Esophagus (tissue), 2 donors: ENCODE results near the gene ZXDC. TPM values are rescaled to one million over a fixed set of nuclear protein-coding genes. Genes with fewer than 3 reads are reported as not detected.

ENCODE experiments used
- H3K27ac ChIP-seq, 2 donors: one replicate each; pipeline ENCODE4 v1.5.1; 2013; ENCODE audit warnings: low read depth in 2 of 2, mild to moderate bottlenecking in 2 of 2, inconsistent platforms in 1 of 2, low read length in 1 of 2, moderate library complexity in 1 of 2
- H3K27me3 ChIP-seq, 2 donors: one replicate each; pipeline ENCODE4 v1.6.1; 2013; ENCODE audit warnings: low read length in 2 of 2, control low read depth in 1 of 2, mild to moderate bottlenecking in 1 of 2; ENCODE audit not compliant: insufficient read depth in 2 of 2, control insufficient read depth in 1 of 2
- H3K36me3 ChIP-seq, 2 donors: one replicate each; pipeline ENCODE4 v1.6.1; 2013; ENCODE audit warnings: low read length in 1 of 2; ENCODE audit not compliant: control insufficient read depth in 2 of 2, insufficient read depth in 2 of 2
- H3K4me1 ChIP-seq, 2 donors: one replicate each; pipeline ENCODE4 v1.6.1; 2013; ENCODE audit warnings: low read length in 1 of 2; ENCODE audit not compliant: control insufficient read depth in 2 of 2, insufficient read depth in 2 of 2
- H3K4me3 ChIP-seq, 2 donors: one replicate each; pipeline ENCODE4 v1.5.1; 2013; ENCODE audit warnings: low read length in 2 of 2, mild to moderate bottlenecking in 2 of 2, low read depth in 1 of 2, moderate library complexity in 1 of 2
- H3K9me3 ChIP-seq, 2 donors: one replicate each; pipeline ENCODE4 v1.6.1; 2013; ENCODE audit warnings: mild to moderate bottlenecking in 2 of 2, low read depth in 1 of 2, low read length in 1 of 2, moderate library complexity in 1 of 2; ENCODE audit not compliant: control insufficient read depth in 2 of 2, insufficient read depth in 1 of 2
- WGBS, 2 donors: extraction: QIAGEN DNeasy Blood & Tissue Kit; methylation state at CpG; one replicate each; pipeline ENCODE4 v1.1.7; 2013; 5-methylcytosine and 5-hydroxymethylcytosine counted together
- polyA plus RNA-seq, 2 donors: library from polyadenylated mRNA; stranded (reverse); fragments of 200-250 nt; gene quantifications; one replicate each; pipeline ENCODE4 v1.2.3, GENCODE V29; 2013
- donor health status: healthy with polysubstance abuse.
- donor health status: Bipolar disorder and iron deficiency.

The ZXDC gene
- polyA plus RNA-seq, 2 donors = 9.2 to 13.3 TPM

GRCh38 chr3:126422571-126423091, 53.1 kb downstream of the ZXDC start:
- H3K4me3 ChIP-seq = no peak overlapping the region
- no peaks in the 10 kb centered on the region for H3K27me3 ChIP-seq
- peaks cover 0 to 3% of the 10 kb centered on the region in 2 donors for H3K36me3 ChIP-seq
- WGBS, 2 donors = 79 to 85% methylated on average over 4 of the region's 4 CpGs
- peaks cover 0 to 5% of the 10 kb centered on the region in 2 donors for H3K9me3 ChIP-seq
- no peaks in the 10 kb centered on the region for H3K4me1 ChIP-seq
- no peak overlapping the region for H3K27ac ChIP-seq

- Histone ChIP-seq H3K27ac (no peak overlapping the region), H3K4me1 (no peaks in the 10 kb centered on the region), H3K36me3 (peaks cover 0 to 3% of the 10 kb centered on the region in 2 donors), H3K27me3 (no peaks in the 10 kb centered on the region), H3K4me3 (no peak overlapping the region), H3K9me3 (peaks cover 0 to 5% of the 10 kb centered on the region in 2 donors)
- WGBS, 2 donors = 84 to 94% methylated on average over 8 of the region's 8 CpGs
These were observed 53.6 kb downstream of the ZXDC start for GRCh38 chr3:126422121-126422520.

- WGBS, 2 donors = 82 to 84% methylated on average over 10 of the region's 10 CpGs
- H3K9me3 ChIP-seq = peaks cover 0 to 5% of the 10 kb centered on the region in 2 donors
- H3K4me3 ChIP-seq = no peak overlapping the region
- no peaks in the 10 kb centered on the region for H3K27me3 ChIP-seq
- H3K4me1 ChIP-seq = no peaks in the 10 kb centered on the region
- H3K27ac ChIP-seq = no peak overlapping the region
- peaks cover 0 to 3% of the 10 kb centered on the region in 2 donors for H3K36me3 ChIP-seq
These were observed 54.0 kb downstream of the ZXDC start for GRCh38 chr3:126421573-126422119.

- H3K9me3 ChIP-seq = peaks cover 0 to 5% of the 10 kb centered on the region in 2 donors
- H3K4me3 ChIP-seq = no peak overlapping the region
- H3K27ac ChIP-seq = no peak overlapping the region
- no peaks in the 10 kb centered on the region for H3K27me3 ChIP-seq
- H3K36me3 ChIP-seq = peaks cover 0 to 3% of the 10 kb centered on the region in 2 donors
- H3K4me1 ChIP-seq = no peaks in the 10 kb centered on the region
- WGBS, 2 donors = 74 to 77% methylated on average over 22 of the region's 22 CpGs
These were observed 55.6 kb downstream of the ZXDC start for GRCh38 chr3:126419886-126420786.

- Histone ChIP-seq H3K4me3 (no peak overlapping the region), H3K27me3 (no peaks in the 10 kb centered on the region), H3K9me3 (no peaks in the 10 kb centered on the region), H3K36me3 (peaks cover 0 to 1% of the 10 kb centered on the region in 2 donors), H3K27ac (no peak overlapping the region), H3K4me1 (no peaks in the 10 kb centered on the region)
- 74 to 77% methylated on average over 6 of the region's 6 CpGs for WGBS, 2 donors
These were observed 56.5 kb downstream of the ZXDC start for GRCh38 chr3:126419151-126419703.

GRCh38 chr3:126418661-126419131, 57.0 kb downstream of the ZXDC start:
- H3K4me3 ChIP-seq = no peak overlapping the region
- H3K4me1 ChIP-seq = no peaks in the 10 kb centered on the region
- no peak overlapping the region for H3K27ac ChIP-seq
- H3K36me3 ChIP-seq = no peaks in the 10 kb centered on the region
- 81 to 84% methylated on average over 20 of the region's 20 CpGs for WGBS, 2 donors
- no peaks in the 10 kb centered on the region for H3K9me3 ChIP-seq
- H3K27me3 ChIP-seq = no peaks in the 10 kb centered on the region

GRCh38 chr3:126417981-126418530, 57.6 kb downstream of the ZXDC start:
- H3K27me3 ChIP-seq = no peaks in the 10 kb centered on the region
- no peaks in the 10 kb centered on the region for H3K36me3 ChIP-seq
- 87 to 88% methylated on average over 11 of the region's 11 CpGs for WGBS, 2 donors
- no peak overlapping the region for H3K27ac ChIP-seq
- no peaks in the 10 kb centered on the region for H3K9me3 ChIP-seq
- H3K4me1 ChIP-seq = no peaks in the 10 kb centered on the region
- H3K4me3 ChIP-seq = no peak overlapping the region

GRCh38 chr3:126417515-126417914, 58.2 kb downstream of the ZXDC start:
- Histone ChIP-seq H3K4me1 (no peaks in the 10 kb centered on the region), H3K4me3 (no peak overlapping the region), H3K27me3 (no peaks in the 10 kb centered on the region), H3K36me3 (no peaks in the 10 kb centered on the region), H3K9me3 (no peaks in the 10 kb centered on the region), H3K27ac (no peak overlapping the region)
- 54 to 66% methylated on average over 5 of the region's 5 CpGs for WGBS, 2 donors

- 77 to 85% methylated on average over 7 of the region's 7 CpGs for WGBS, 2 donors
- Histone ChIP-seq H3K27ac (no peak overlapping the region), H3K4me1 (no peaks in the 10 kb centered on the region), H3K27me3 (no peaks in the 10 kb centered on the region), H3K36me3 (no peaks in the 10 kb centered on the region), H3K9me3 (no peaks in the 10 kb centered on the region), H3K4me3 (no peak overlapping the region)
These were observed 58.7 kb downstream of the ZXDC start for GRCh38 chr3:126416943-126417342.
